Mammary epithelial cell (primary cell): ENCODE measurements around the gene RBBP4.

Source experiments
- EZH2 ChIP-seq: IDR thresholded peaks from 2 replicates; pipeline ENCODE4 v1.6.1; 2012; ENCODE audit warnings: low read length, inconsistent platforms, borderline replicate concordance
- TF ChIP-seq, protein P1 (sequence below), 2 donors: IDR thresholded peaks in 1 of 2; conservative IDR thresholded peaks in 1 of 2; 2 replicates each; pipeline ENCODE4 v1.5.1; 2011 to 2012; ENCODE audit warnings: inconsistent platforms in 2 of 2, low read length in 2 of 2, mild to moderate bottlenecking in 2 of 2, control low read depth in 1 of 2, low read depth in 1 of 2; ENCODE audit not compliant: insufficient read depth in 1 of 2; ENCODE audit errors: extremely low read depth in 1 of 2

DNA sequence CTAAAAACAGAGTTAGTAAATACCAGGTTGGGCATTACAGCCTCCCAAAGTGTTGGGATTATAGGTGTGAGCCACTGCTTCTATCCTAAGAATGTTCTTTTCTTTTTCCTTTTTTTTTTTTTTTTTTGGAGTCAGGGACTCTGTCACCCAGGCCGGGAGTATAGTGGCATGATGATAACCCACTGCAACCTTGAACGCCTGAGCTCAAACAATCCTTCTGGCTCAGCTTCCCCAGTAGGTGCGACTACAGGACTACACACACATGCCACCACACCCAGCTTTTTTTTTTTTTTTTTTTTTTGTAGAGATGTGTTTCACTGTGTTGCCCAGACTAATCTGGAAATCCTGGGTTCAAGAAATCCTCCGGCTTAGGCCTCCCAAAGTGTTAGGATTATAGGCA is 6.6 kb upstream of the RBBP4 start:
- TF ChIP-seq, protein P1, sequence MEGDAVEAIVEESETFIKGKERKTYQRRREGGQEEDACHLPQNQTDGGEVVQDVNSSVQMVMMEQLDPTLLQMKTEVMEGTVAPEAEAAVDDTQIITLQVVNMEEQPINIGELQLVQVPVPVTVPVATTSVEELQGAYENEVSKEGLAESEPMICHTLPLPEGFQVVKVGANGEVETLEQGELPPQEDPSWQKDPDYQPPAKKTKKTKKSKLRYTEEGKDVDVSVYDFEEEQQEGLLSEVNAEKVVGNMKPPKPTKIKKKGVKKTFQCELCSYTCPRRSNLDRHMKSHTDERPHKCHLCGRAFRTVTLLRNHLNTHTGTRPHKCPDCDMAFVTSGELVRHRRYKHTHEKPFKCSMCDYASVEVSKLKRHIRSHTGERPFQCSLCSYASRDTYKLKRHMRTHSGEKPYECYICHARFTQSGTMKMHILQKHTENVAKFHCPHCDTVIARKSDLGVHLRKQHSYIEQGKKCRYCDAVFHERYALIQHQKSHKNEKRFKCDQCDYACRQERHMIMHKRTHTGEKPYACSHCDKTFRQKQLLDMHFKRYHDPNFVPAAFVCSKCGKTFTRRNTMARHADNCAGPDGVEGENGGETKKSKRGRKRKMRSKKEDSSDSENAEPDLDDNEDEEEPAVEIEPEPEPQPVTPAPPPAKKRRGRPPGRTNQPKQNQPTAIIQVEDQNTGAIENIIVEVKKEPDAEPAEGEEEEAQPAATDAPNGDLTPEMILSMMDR (conservative IDR thresholded peaks at IDR 0.05 in 1 of 2, IDR thresholded peaks at IDR 0.05 in 1 of 2; ENCODE audit: extremely low read depth in 1 of 2, insufficient read depth in 1 of 2, low read depth in 1 of 2, low read length in 2 of 2), result no peak
- TF ChIP-seq EZH2, result no peak
